Measurements from ENCODE around the gene SBSN.

The SBSN gene

GRCh38 chr19:35528218-35529038 lies at the start of gene SBSN:
SBSN (minus strand) TSS chr19:35528311; CDS start chr19:35528281, 30 bp downstream.
- DNase-seq = no peak

DNA sequence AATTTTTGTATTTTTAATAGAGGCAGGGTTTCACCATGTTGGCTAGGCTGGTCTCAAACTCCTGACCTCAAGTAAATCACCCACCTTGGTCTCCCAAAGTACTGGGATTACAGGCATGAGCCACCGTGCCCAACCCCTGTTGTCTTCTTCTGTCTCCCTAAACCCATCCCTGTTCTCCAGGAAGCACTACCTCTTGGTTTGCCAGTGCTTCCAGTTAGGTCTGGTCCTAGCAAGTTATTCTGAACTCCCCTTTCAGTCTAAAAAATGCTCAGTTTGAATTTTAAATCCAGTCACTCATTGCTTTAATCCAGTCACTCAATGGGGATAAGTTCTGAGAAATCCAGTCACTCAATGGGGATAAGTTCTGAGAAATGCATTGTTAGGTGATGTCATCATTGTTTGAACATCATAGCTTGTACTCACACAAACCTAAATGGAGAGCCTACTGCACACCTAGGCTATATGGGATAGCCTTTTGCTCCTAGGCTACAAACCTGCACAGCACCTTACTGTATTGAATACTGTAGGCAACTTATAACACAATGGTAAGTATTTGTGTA lies 43.4 kb upstream of the SBSN start:
- DNase-seq = no peak

DNA sequence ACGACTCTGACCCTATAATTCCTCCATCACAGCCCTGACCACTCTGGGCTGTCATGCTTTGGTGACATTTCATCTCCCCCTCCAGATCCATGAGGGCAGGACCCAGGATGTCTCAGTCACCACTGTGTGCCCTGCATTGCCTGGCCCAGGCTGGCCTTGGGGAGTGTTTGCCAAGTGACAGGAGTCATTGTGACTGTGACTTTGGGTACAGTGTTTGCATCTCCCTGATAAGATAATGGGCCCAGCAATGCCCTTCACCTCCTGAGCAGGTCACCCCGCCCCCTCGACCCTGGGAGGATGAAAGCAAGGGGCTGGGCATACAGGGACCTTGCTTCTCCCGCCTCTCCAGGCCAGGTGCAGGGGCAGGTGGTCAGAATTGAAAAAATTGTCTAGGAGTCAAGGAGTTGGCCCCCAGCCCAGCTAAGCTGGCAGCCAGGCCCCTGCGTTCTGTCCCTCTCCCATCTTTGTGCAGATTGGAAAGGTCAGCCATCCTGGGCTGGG lies 41.2 kb upstream of the SBSN start:
- DNase-seq = no peak

GRCh38 chr19:35566738-35567137 lies 38.6 kb upstream of the SBSN start:
- DNase-seq = no peak

DNA sequence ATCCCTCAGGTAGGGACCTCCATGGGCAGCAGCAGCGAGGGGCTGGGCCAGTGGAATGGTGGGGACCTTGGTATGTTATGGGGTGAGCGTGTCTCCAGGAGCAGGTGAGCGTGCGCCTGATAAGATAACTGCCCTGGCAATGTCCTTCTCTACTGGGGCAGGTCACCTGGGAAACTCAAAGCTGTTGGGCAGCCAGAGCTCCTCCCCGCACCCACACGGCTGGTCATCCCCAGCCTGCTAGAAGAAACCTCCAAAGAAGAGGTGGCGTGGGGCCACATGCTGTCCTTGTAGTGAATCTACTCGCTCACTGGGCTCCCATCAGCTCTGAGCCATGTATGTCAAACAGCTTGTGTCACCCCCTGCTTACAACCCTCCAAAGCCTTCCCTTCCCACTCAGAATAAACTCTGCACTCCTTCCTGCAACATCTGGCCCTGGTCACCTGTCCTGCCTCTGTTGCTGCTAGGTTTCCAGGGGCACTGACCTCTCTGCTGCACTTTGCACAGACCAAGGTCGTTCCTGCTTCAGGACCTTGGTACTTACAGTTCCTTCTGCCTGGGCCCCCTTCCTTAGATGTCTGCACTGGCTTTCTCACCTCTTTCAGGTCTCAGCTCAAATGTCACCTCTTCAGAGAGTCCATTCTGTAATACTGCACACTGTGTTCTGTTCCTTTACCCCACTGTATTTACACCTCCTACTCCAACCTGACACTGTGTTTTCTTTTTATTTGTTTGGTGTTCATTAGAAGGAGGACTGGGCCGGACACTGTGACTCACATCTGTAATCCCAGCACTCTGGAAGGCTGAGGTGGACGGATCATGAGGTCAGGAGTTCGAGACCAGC lies 37.1 kb upstream of the SBSN start:
- no peak for DNase-seq

DNA sequence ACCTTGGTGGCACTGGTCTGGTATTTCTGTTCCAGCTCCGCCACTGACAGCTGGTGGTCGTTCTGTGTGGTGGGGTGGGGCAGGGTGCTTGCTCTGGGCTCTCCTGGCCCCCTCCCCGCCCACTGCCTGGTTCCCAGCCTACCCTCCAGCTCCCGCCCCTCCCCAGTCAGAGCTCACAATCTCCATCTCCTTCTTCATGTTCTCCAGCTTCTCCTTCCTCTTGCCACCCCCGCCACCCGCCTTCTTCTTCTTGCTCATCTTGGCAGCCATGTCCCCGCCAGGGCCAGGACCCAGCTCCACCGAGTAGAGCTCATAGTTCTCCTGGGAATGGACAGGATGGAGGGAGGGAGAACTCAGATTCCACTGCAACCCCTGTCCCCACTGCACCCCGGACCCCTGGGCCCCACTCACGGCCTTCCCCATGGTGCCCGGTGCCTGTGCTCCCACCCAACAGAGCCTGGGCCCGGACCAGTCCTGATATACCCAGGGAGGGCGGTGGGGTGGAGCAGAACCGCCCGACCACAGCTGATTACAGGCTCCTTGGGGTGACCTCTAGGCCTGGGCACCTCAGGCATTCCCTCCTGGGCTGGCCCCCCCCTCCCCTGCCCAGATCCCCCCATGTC lies 35.2 kb upstream of the SBSN start, which contains the start of gene ATP4A:
TSS of gene ATP4A (minus strand) at position 452 of the 623 bp plus-strand sequence. CDS start at position 423, 29 bp downstream.
- DNase-seq = no peak

DNA sequence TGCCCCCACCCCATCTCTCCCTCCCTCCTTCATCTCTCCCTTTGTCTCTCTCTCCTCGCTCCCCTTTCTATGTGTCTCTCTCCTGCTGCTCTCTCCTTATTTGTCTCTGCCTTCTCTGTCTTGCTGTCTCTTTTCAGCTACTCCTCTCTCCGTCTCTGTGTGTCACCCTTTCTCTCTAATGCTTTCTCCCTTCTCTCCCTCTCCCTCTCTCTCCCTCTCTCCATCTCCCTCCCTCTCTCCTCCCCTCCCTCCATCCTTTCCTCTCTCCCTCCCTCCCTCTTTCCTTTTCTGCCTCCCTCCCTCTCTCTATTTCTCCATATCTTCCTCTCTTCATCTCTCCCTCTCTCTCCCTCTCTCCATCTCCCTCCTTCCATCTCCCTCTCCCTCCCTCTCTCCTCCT lies 34.7 kb upstream of the SBSN start:
- DNase-seq = no peak

- DNase-seq = no peak
Observed at GRCh38 chr19:35562336-35562735, 34.2 kb upstream of the SBSN start.

GRCh38 chr19:35561436-35561835 lies 33.3 kb upstream of the SBSN start:
- DNase-seq = no peak

- DNase-seq = no peak
Observed at GRCh38 chr19:35560677-35561076, 32.6 kb upstream of the SBSN start.

GRCh38 chr19:35560271-35560670 lies 32.2 kb upstream of the SBSN start:
- no peak for DNase-seq

DNA sequence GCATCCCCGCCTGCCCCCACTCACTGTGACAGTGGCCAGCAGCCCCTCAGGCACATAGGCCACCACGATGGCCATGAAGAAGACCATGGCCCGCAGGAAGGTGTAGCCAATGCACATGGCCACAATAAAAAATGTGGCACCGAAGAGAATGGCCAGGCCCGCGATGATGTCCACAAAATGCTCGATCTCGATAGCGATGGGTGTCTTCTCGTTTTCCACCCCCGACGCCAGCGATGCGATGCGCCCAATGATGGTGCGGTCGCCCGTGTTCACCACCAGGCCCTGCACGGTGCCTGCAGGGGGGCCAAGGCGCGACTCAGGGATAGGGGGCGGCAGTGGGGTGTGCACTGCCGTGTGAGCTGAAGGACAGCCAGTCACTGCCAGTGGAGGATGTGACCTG lies 31.7 kb upstream of the SBSN start:
- no peak for DNase-seq

GRCh38 chr19:35559281-35559659 lies 31.2 kb upstream of the SBSN start:
- no peak for DNase-seq

GRCh38 chr19:35558400-35559280 lies 30.5 kb upstream of the SBSN start:
- DNase-seq = no peak

DNA sequence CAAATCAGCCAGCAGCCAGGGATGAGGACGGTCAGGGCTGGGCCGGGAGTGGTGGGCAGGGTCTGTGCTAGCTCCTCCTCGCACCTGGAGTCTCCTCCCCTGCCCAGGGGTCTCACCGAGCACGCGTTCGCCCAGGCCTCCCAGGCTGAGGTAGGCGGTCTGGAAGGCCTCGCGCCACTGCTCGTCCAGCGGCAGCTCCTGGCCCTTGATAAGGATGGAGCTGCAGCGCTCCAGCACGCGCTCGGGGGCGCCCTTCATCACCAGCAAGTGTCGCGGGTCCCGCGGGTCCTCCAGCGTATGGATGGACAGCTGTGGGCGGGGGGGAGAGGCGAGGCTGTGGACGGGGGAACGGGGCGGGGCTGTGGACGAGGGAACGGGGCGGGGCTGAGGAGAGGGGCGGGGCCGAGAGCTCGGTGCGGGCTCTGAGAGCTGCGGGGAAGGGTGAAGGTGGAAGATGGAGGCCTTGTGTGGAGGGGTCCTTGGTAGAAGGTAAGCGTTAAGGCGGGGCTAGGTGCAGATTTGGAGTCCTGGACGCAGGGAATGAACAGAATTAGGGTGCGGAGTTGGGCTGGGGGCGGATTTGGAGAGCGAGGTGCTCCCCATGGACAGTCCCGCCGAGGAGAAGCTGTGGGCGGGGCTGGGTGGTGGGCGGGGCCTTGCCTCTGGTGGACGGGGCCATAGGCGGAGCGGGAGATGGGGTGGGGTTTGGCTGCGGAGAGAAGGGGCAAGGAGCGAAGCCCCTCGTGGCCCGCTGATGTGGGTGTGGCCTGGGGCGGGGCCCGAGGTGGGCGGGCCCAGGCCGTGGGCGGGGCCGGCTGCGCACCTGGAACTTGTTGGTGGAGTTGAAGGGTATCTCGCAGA lies 29.7 kb upstream of the SBSN start:
- DNase-seq = peak; percentile 52

GRCh38 chr19:35556846-35557538 lies 28.9 kb upstream of the SBSN start:
- no peak for DNase-seq

DNA sequence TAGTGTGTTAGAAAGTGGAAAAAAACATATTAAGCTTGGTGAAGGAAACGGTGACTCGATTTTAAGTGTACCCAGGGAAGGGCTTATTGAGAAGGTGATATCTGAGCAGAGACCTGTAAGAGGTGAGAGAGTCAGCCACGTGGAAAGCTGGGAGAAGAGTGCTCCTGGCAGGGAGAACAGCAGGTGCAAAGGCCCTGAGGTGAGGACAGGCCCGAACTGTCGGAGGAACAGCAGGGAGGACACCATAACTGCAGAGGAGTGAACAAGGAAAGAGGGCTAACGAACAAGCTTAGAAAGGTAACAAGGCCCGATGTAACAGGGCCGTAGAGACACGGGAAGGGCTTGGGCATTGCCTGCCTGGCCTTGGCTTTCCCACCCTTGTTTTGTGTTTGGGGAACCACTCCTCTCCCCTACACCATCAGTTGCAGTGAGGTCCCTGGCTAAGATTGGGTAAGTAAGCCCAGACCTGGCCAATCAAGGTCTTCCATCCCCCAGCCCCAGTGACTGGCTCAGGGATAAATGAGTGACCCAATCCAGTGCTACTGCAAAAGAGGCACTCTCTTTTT lies 28.0 kb upstream of the SBSN start:
- DNase-seq = no peak

DNA sequence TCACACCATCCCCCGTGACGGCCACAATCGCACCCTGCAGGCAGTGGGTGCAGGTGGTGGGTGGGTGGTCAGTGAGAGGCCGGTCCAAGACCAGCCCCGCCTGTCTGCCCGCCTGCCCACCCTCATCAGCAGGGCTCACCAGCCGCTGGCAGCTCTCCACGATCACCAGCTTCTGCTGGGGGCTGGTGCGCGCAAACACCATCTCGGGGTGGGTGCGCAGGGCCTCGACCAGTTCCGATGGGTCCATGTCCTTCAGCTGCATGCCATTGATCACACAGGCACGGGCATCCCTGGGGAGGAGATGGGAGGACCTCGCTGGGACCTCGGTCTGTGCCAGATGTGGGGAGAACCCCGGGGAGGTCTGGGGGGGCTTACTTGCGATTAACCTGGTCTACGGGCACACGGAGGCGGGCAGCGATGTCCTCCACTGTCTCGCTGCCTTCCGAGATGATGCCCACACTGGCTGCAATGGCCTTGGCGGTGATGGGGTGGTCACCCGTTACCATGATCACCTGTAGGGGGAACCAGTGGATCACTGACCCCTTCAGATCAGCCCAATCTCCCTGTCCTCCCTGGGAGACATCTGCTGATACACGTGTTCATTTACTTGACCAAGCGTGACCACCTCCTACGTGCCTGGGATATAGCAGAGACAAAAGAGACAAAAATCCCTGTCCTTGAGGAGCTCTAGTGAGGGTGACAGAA lies 27.3 kb upstream of the SBSN start:
- DNase-seq = no peak

DNA sequence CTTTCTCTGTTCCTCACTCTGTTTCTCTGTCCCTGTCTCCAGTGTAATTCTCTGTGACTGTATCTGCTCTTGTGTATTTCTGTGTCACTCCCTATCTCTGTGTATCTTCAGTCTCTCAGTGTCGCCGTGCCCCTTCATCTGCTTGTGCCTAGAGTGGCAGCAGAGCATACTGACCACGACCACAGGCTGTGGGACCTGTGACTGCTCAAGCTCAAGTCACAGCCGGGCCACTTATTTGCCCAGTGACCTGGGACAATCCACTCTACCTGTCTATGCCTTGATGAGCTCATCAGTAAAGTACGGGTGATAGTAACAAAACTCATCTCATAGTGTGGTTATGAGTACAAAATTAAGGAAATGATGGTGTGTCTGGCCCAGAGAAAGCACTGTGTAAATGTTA lies 26.0 kb upstream of the SBSN start:
- DNase-seq = no peak
